ENCODE results near the gene AFAP1L2. TPM values are rescaled to one million over a fixed set of nuclear protein-coding genes. Genes with fewer than 3 reads are reported as not detected.

AFAP1L2 gene
- polyA plus RNA-seq, 1 experiment, result 0.07 TPM

GRCh38 chr10:114323023-114323422 is 81.3 kb downstream of the AFAP1L2 start:
- TF ChIP-seq, protein P1, sequence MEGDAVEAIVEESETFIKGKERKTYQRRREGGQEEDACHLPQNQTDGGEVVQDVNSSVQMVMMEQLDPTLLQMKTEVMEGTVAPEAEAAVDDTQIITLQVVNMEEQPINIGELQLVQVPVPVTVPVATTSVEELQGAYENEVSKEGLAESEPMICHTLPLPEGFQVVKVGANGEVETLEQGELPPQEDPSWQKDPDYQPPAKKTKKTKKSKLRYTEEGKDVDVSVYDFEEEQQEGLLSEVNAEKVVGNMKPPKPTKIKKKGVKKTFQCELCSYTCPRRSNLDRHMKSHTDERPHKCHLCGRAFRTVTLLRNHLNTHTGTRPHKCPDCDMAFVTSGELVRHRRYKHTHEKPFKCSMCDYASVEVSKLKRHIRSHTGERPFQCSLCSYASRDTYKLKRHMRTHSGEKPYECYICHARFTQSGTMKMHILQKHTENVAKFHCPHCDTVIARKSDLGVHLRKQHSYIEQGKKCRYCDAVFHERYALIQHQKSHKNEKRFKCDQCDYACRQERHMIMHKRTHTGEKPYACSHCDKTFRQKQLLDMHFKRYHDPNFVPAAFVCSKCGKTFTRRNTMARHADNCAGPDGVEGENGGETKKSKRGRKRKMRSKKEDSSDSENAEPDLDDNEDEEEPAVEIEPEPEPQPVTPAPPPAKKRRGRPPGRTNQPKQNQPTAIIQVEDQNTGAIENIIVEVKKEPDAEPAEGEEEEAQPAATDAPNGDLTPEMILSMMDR (IDR thresholded peaks at IDR 0.05; ENCODE audit: low read depth, low read length), result no peak
- POLR2A ChIA-PET, result no interaction called here
- Histone ChIP-seq H3K27me3 (ENCODE audit: control insufficient read depth, insufficient read depth, low read length) (peaks cover 30% of the 10 kb centered on the region), H3K9me3 (ENCODE audit: control insufficient read depth, insufficient read depth, low read length) (no peaks in the 10 kb centered on the region; the same call in 1 of the 2 replicates), H3K4me3 (ENCODE audit: low read depth, low read length) (no peak overlapping the region), H3K27ac (ENCODE audit: low read depth, low read length) (no peak overlapping the region)
- CTCF ChIA-PET, result interaction anchor here (1.8 kb wide), 1 partner anchor 19 kb away, joined by 8 read pairs; no protein-coding TSS in a partner anchor
- no peak for DNase-seq (ENCODE audit: low read depth, low spot score)

- Histone ChIP-seq H3K9me3 (ENCODE audit: control insufficient read depth, insufficient read depth, low read length) (no peaks in the 10 kb centered on the region; the same call in 1 of the 2 replicates), H3K27ac (ENCODE audit: low read depth, low read length) (no peak overlapping the region), H3K27me3 (ENCODE audit: control insufficient read depth, insufficient read depth, low read length) (peaks cover 30% of the 10 kb centered on the region), H3K4me3 (ENCODE audit: low read depth, low read length) (no peak overlapping the region)
- DNase-seq (ENCODE audit: low read depth, low spot score), result no peak
- ChIA-PET CTCF (no interaction called here), POLR2A (no interaction called here)
- TF ChIP-seq, protein P1 (IDR thresholded peaks at IDR 0.05; ENCODE audit: low read depth, low read length), result no peak
Observed at GRCh38 chr10:114322344-114322743, 82.0 kb downstream of the AFAP1L2 start.

- no peak for DNase-seq (ENCODE audit: low read depth, low spot score)
- CTCF ChIA-PET, result no interaction called here
Observed at GRCh38 chr10:114320249-114321116, 83.8 kb downstream of the AFAP1L2 start.

GRCh38 chr10:114319406-114320248 is 84.7 kb downstream of the AFAP1L2 start:
- ChIA-PET POLR2A (no interaction called here), CTCF (no interaction called here)
- no peak for DNase-seq (ENCODE audit: low read depth, low spot score)
- TF ChIP-seq, protein P1 (IDR thresholded peaks at IDR 0.05; ENCODE audit: low read depth, low read length), result no peak
- H3K27me3 ChIP-seq (ENCODE audit: control insufficient read depth, insufficient read depth, low read length), result peaks cover 35% of the 10 kb centered on the region
- no peaks in the 10 kb centered on the region; the same call in 1 of the 2 replicates for H3K9me3 ChIP-seq (ENCODE audit: control insufficient read depth, insufficient read depth, low read length)
- H3K4me3 ChIP-seq (ENCODE audit: low read depth, low read length), result no peak overlapping the region
- H3K27ac ChIP-seq (ENCODE audit: low read depth, low read length), result no peak overlapping the region

More at GRCh38 chr10:114320249-114321116, 83.8 kb downstream of the AFAP1L2 start:
- Histone ChIP-seq H3K9me3 (ENCODE audit: control insufficient read depth, insufficient read depth, low read length) (no peaks in the 10 kb centered on the region; the same call in 1 of the 2 replicates), H3K27ac (ENCODE audit: low read depth, low read length) (no peak overlapping the region), H3K4me3 (ENCODE audit: low read depth, low read length) (no peak overlapping the region), H3K27me3 (ENCODE audit: control insufficient read depth, insufficient read depth, low read length) (peaks cover 36% of the 10 kb centered on the region)
- TF ChIP-seq, protein P1 (IDR thresholded peaks at IDR 0.05; ENCODE audit: low read depth, low read length), result no peak
- POLR2A ChIA-PET, result no interaction called here

Measured in AG04450 (cell line).